ENCODE data around the gene ASAH2. TPM values are rescaled to one million over a fixed set of nuclear protein-coding genes. Genes with fewer than 3 reads are reported as not detected.

The ASAH2 gene
- polyA plus RNA-seq, 1 donor from 2014 or later = 4.3 TPM

DNA sequence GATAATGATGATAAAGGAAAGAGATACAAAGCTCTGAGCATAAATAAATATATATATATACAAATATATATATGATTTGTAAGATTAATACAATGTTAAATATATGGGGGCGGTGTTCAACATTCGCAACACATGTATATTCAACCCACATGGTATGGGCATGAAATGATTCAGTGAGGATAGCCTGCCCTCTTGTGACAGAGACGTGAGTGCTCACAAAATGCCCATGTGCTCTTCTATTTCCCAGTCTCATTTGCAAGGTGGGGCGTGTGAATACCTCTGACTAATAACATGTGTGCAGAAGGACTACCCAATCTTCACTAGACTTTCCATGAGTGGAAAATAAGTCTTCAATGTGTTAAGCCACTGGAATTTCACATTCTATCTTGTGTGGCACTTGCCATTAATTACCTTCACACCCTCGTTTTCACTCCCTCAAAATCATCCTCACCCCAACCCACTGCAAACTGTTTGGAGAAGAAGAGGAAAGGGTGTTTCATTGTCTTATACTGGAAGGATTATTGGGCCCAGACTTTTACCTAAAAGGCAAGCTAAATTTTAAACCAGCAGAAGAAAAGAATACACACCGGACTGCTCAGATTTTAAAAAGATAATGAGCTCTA, 26.9 kb downstream of the ASAH2 start:
- no peak overlapping the region for H3K4me3 ChIP-seq (ENCODE audit: low read length)
- H3K36me3 ChIP-seq (ENCODE audit: insufficient read depth, low read length) = no peaks in the 10 kb centered on the region
- no peak overlapping the region for H3K9ac ChIP-seq (ENCODE audit: low read length)
- no peaks in the 10 kb centered on the region for H3K79me2 ChIP-seq (replicated peaks; ENCODE audit: insufficient read depth, low read length)
- H3F3A ChIP-seq (ENCODE audit: insufficient read depth, low read length, poor library complexity, severe bottlenecking) = no peaks in the 10 kb centered on the region
- no peak overlapping the region for H3K4me2 ChIP-seq (ENCODE audit: low read length)
- no peaks in the 10 kb centered on the region for H4K20me1 ChIP-seq (ENCODE audit: insufficient read depth)
- no peak overlapping the region for H2AFZ ChIP-seq (ENCODE audit: low read depth, low read length)
- H3K9me3 ChIP-seq (ENCODE audit: low read length) = no peaks in the 10 kb centered on the region
- H3K9me2 ChIP-seq (ENCODE audit: insufficient read depth, low read length) = no peaks in the 10 kb centered on the region
- no peaks in the 10 kb centered on the region for H3K27me3 ChIP-seq (ENCODE audit: insufficient read depth, low read depth, low read length)
- no peak overlapping the region for H3K27ac ChIP-seq (ENCODE audit: low read length)
- peak; percentile 80 for TF ChIP-seq RAD21 (conservative IDR thresholded peaks at IDR 0.05)
- peak; percentile 25 for TF ChIP-seq MXI1 (conservative IDR thresholded peaks at IDR 0.05; ENCODE audit: poor library complexity, severe bottlenecking)
- peak; percentile 74 for TF ChIP-seq SMC3 (conservative IDR thresholded peaks at IDR 0.05; ENCODE audit: poor library complexity)
- no peak for TF ChIP-seq EZH2 (IDR thresholded peaks at IDR 0.05; ENCODE audit: borderline replicate concordance, insufficient read depth, low read length, poor library complexity, severe bottlenecking)
- TF ChIP-seq, protein P1, sequence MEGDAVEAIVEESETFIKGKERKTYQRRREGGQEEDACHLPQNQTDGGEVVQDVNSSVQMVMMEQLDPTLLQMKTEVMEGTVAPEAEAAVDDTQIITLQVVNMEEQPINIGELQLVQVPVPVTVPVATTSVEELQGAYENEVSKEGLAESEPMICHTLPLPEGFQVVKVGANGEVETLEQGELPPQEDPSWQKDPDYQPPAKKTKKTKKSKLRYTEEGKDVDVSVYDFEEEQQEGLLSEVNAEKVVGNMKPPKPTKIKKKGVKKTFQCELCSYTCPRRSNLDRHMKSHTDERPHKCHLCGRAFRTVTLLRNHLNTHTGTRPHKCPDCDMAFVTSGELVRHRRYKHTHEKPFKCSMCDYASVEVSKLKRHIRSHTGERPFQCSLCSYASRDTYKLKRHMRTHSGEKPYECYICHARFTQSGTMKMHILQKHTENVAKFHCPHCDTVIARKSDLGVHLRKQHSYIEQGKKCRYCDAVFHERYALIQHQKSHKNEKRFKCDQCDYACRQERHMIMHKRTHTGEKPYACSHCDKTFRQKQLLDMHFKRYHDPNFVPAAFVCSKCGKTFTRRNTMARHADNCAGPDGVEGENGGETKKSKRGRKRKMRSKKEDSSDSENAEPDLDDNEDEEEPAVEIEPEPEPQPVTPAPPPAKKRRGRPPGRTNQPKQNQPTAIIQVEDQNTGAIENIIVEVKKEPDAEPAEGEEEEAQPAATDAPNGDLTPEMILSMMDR (IDR thresholded peaks at IDR 0.05; ENCODE audit: poor library complexity, severe bottlenecking) = peak; percentile 70

DNA sequence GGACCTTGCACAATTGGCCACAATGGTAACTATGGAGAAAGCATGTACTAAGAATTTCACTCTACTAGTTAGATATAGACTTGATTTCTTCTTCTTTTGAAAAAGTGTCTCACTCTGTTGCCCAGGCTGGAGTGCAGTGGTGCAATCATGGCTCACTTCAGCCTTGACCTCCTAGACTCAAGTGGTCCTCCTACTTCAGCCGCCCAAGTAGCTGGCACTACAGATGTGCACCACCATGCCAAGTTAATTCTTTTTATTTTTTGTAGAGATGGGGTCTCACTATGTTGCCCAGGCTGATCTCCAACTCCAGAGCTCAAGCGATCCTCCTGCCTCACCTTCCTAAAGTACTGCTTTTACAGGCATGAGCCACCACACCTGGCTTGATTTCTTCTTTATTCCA, 29.1 kb downstream of the ASAH2 start:
- no peak overlapping the region for H2AFZ ChIP-seq (ENCODE audit: low read depth, low read length)
- no peak overlapping the region for H3K4me2 ChIP-seq (ENCODE audit: low read length)
- no peaks in the 10 kb centered on the region for H3K9me2 ChIP-seq (ENCODE audit: insufficient read depth, low read length)
- H3K9me3 ChIP-seq (ENCODE audit: low read length) = no peaks in the 10 kb centered on the region
- no peaks in the 10 kb centered on the region for H4K20me1 ChIP-seq (ENCODE audit: insufficient read depth)
- no peaks in the 10 kb centered on the region for H3F3A ChIP-seq (ENCODE audit: insufficient read depth, low read length, poor library complexity, severe bottlenecking)
- no peaks in the 10 kb centered on the region for H3K36me3 ChIP-seq (ENCODE audit: insufficient read depth, low read length)
- no peak overlapping the region for H3K27ac ChIP-seq (ENCODE audit: low read length)
- H3K79me2 ChIP-seq (replicated peaks; ENCODE audit: insufficient read depth, low read length) = no peaks in the 10 kb centered on the region
- H3K4me3 ChIP-seq (ENCODE audit: low read length) = no peak overlapping the region
- H3K9ac ChIP-seq (ENCODE audit: low read length) = no peak overlapping the region
- H3K27me3 ChIP-seq (ENCODE audit: insufficient read depth, low read depth, low read length) = no peaks in the 10 kb centered on the region
- TF ChIP-seq EP300 (conservative IDR thresholded peaks at IDR 0.05; ENCODE audit: poor library complexity, severe bottlenecking) (no peak), POLR2AphosphoS5 (IDR thresholded peaks at IDR 0.05) (no peak), SMC3 (conservative IDR thresholded peaks at IDR 0.05; ENCODE audit: poor library complexity) (no peak), MXI1 (conservative IDR thresholded peaks at IDR 0.05; ENCODE audit: poor library complexity, severe bottlenecking) (no peak), RAD21 (conservative IDR thresholded peaks at IDR 0.05) (no peak), TAF1 (IDR thresholded peaks at IDR 0.05; ENCODE audit: low read depth) (no peak), EZH2 (IDR thresholded peaks at IDR 0.05; ENCODE audit: borderline replicate concordance, insufficient read depth, low read length, poor library complexity, severe bottlenecking) (no peak)
- TF ChIP-seq, protein P2, sequence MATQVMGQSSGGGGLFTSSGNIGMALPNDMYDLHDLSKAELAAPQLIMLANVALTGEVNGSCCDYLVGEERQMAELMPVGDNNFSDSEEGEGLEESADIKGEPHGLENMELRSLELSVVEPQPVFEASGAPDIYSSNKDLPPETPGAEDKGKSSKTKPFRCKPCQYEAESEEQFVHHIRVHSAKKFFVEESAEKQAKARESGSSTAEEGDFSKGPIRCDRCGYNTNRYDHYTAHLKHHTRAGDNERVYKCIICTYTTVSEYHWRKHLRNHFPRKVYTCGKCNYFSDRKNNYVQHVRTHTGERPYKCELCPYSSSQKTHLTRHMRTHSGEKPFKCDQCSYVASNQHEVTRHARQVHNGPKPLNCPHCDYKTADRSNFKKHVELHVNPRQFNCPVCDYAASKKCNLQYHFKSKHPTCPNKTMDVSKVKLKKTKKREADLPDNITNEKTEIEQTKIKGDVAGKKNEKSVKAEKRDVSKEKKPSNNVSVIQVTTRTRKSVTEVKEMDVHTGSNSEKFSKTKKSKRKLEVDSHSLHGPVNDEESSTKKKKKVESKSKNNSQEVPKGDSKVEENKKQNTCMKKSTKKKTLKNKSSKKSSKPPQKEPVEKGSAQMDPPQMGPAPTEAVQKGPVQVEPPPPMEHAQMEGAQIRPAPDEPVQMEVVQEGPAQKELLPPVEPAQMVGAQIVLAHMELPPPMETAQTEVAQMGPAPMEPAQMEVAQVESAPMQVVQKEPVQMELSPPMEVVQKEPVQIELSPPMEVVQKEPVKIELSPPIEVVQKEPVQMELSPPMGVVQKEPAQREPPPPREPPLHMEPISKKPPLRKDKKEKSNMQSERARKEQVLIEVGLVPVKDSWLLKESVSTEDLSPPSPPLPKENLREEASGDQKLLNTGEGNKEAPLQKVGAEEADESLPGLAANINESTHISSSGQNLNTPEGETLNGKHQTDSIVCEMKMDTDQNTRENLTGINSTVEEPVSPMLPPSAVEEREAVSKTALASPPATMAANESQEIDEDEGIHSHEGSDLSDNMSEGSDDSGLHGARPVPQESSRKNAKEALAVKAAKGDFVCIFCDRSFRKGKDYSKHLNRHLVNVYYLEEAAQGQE (IDR thresholded peaks at IDR 0.05; ENCODE audit: borderline replicate concordance) = no peak
- TF ChIP-seq, protein P1 (IDR thresholded peaks at IDR 0.05; ENCODE audit: poor library complexity, severe bottlenecking) = no peak

Measured in neural cell (in vitro differentiated cells).